OCI-LY7 (cell line): ENCODE results near the gene STAU1. TPM values are rescaled to one million over a fixed set of nuclear protein-coding genes. Genes with fewer than 3 reads are reported as not detected.

Experiments used
- BruUV-seq: library from RNA; stranded (reverse); fragments of 400-500 nt; replicated peaks from 2 replicates; lab custom pipeline; 2021; lab: Mats Ljungman, UMichigan
- CTCF ChIA-PET: fragments of 300-600 bp; sonication (Branson Sonifier 250); formaldehyde crosslinking; loops from one replicate; lab custom pipeline; 2022; ENCODE audit warnings: antibody characterized with exemption; ENCODE audit not compliant: unreplicated experiment; lab: Charles Lee
- POLR2A ChIA-PET: fragments of 300-600 bp; sonication (Branson Sonifier 250); formaldehyde crosslinking; loops from one replicate; lab custom pipeline; 2022; ENCODE audit warnings: antibody characterized with exemption; lab: Charles Lee
- DNase-seq: peaks from one replicate; pipeline ENCODE4 v3.0.0-alpha.2; 2015; ENCODE audit warnings: low spot score
- H2AFZ ChIP-seq: fragments of 200-600 bp; sonication (generic), shearing (Covaris generic); 2 replicates; pipeline ENCODE4 v1.6.1; 2014; ENCODE audit warnings: mild to moderate bottlenecking, antibody characterized with exemption, low read length, moderate library complexity
- H3K27ac ChIP-seq: fragments of 200-600 bp; sonication (generic); 2 replicates; pipeline ENCODE4 v1.5.1; 2014; ENCODE audit warnings: mixed run types, low read depth, mild to moderate bottlenecking, moderate library complexity, low read length, inconsistent platforms; ENCODE audit not compliant: poor library complexity, severe bottlenecking
- H3K36me3 ChIP-seq: fragments of 200-600 bp; sonication (generic); 2 replicates; pipeline ENCODE4 v1.6.1; 2014; ENCODE audit warnings: mild to moderate bottlenecking, antibody characterized with exemption, low read length, moderate library complexity, mixed read lengths; ENCODE audit not compliant: insufficient read depth
- H3K4me1 ChIP-seq: fragments of 200-600 bp; sonication (generic); 2 replicates; pipeline ENCODE4 v1.5.1; 2014; ENCODE audit warnings: mild to moderate bottlenecking, low read length; ENCODE audit not compliant: insufficient read depth, poor library complexity, severe bottlenecking
- H3K4me2 ChIP-seq: fragments of 200-600 bp; sonication (generic); 2 replicates; pipeline ENCODE4 v1.6.1; 2014; ENCODE audit warnings: mild to moderate bottlenecking, low read length
- H3K4me3 ChIP-seq: fragments of 200-600 bp; sonication (generic); 2 replicates; pipeline ENCODE4 v1.5.1; 2014; ENCODE audit warnings: mild to moderate bottlenecking, low read depth, low read length; ENCODE audit not compliant: poor library complexity, severe bottlenecking
- H3K79me2 ChIP-seq: fragments of 200-600 bp; sonication (generic); 2 replicates; pipeline ENCODE4 v1.6.1; 2016; ENCODE audit warnings: low read depth, mild to moderate bottlenecking, low read length, moderate library complexity, mixed read lengths; ENCODE audit not compliant: insufficient read depth
- H3K9me2 ChIP-seq: fragments of 200-600 bp; sonication (generic); 2 replicates; pipeline ENCODE4 v1.6.1; 2016; ENCODE audit warnings: mild to moderate bottlenecking, low read length, mixed read lengths; ENCODE audit not compliant: insufficient read depth
- H3K9me3 ChIP-seq: fragments of 200-600 bp; sonication (generic); 2 replicates; pipeline ENCODE4 v1.6.1; 2014; ENCODE audit warnings: mild to moderate bottlenecking, mixed run types, low read length, mixed read lengths
- H4K20me1 ChIP-seq: fragments of 200-600 bp; sonication (generic); 2 replicates; pipeline ENCODE4 v1.6.1; 2014; ENCODE audit warnings: mild to moderate bottlenecking, antibody characterized with exemption, low read length, moderate library complexity, mixed read lengths; ENCODE audit not compliant: insufficient read depth
- CTCF ChIP-seq: fragments of 200-600 bp; sonication (generic); conservative IDR thresholded peaks from 2 replicates; pipeline ENCODE4 v1.5.1; 2014; ENCODE audit warnings: mild to moderate bottlenecking, antibody characterized with exemption, low read length, moderate library complexity, mixed read lengths
- EZH2phosphoT487 ChIP-seq: fragments of 200-600 bp; sonication (generic); IDR thresholded peaks from 2 replicates; pipeline ENCODE4 v1.6.1; 2018; ENCODE audit warnings: low read depth, borderline replicate concordance, mild to moderate bottlenecking, mixed run types, antibody characterized with exemption, low read length, moderate library complexity, mixed read lengths
- intact Hi-C: fragments of 100-400 bp; cut with micrococcal nuclease; formaldehyde crosslinking; loops from one replicate; pipeline ENCODE4 v1.10.0; 2022; ENCODE audit not compliant: unreplicated experiment
- total RNA-seq, 2 experiments: library from RNA; depleted of rRNA in 1 of 2; stranded (reverse); fragments of >200 nt in 1 of 2; shearing (Covaris generic) in 1 of 2; gene quantifications; 2 replicates each; pipeline ENCODE4 v1.2.3, GENCODE V29; 2014 to 2022

The STAU1 gene
- total RNA-seq, 2 experiments from 2014 or later = 36.8 to 66.8 TPM

GRCh38 chr20:49104365-49104648 lies 83.8 kb downstream of the STAU1 start:
- H3K36me3 ChIP-seq = peaks cover 62% of the 10 kb centered on the region
- no peak overlapping the region for H3K4me3 ChIP-seq
- no peaks in the 10 kb centered on the region for H3K79me2 ChIP-seq
- DNase-seq = no peak
- no peak overlapping the region for H3K4me2 ChIP-seq
- ChIA-PET CTCF (no interaction called here), POLR2A (interaction anchor here (0.6 kb wide), 1 partner anchor 112 kb away, joined by 3 read pairs; no protein-coding TSS in a partner anchor)
- no peaks in the 10 kb centered on the region for H3K9me2 ChIP-seq
- no peak overlapping the region for H3K27ac ChIP-seq
- no peaks in the 10 kb centered on the region for H4K20me1 ChIP-seq
- no peaks in the 10 kb centered on the region for H3K4me1 ChIP-seq
- H2AFZ ChIP-seq = no peak overlapping the region
- intact Hi-C loops = no loop called here
- no peaks in the 10 kb centered on the region for H3K9me3 ChIP-seq
- BruUV-seq = no TSS peak
- TF ChIP-seq EZH2phosphoT487 (no peak), CTCF (no peak)

- Histone ChIP-seq H2AFZ (no peak overlapping the region), H3K4me1 (no peaks in the 10 kb centered on the region), H3K27ac (no peak overlapping the region), H3K9me3 (no peaks in the 10 kb centered on the region), H3K79me2 (peaks cover 1% of the 10 kb centered on the region; the same call in 1 of the 2 replicates), H4K20me1 (no peaks in the 10 kb centered on the region), H3K36me3 (peaks cover 67% of the 10 kb centered on the region), H3K4me2 (no peak overlapping the region), H3K4me3 (no peak overlapping the region), H3K9me2 (no peaks in the 10 kb centered on the region)
- no peak for DNase-seq
- TF ChIP-seq CTCF (no peak), EZH2phosphoT487 (no peak)
- BruUV-seq = no TSS peak
- intact Hi-C loops = no loop called here
- CTCF ChIA-PET = no interaction called here
- POLR2A ChIA-PET = no interaction called here
Observed at GRCh38 chr20:49103647-49104364, 84.3 kb downstream of the STAU1 start.

GRCh38 chr20:49103019-49103418 lies 85.1 kb downstream of the STAU1 start:
- no peak overlapping the region for H3K27ac ChIP-seq
- no peak for DNase-seq
- ChIA-PET POLR2A (interaction anchor here (0.8 kb wide), 1 partner anchor 22 kb away, joined by 6 read pairs; no protein-coding TSS in a partner anchor), CTCF (no interaction called here)
- no peaks in the 10 kb centered on the region for H3K9me2 ChIP-seq
- intact Hi-C loops = no loop called here
- H4K20me1 ChIP-seq = no peaks in the 10 kb centered on the region
- H3K79me2 ChIP-seq = peaks cover 9% of the 10 kb centered on the region; the same call in 1 of the 2 replicates
- no peak overlapping the region for H3K4me2 ChIP-seq
- no peaks in the 10 kb centered on the region for H3K9me3 ChIP-seq
- peaks cover 75% of the 10 kb centered on the region for H3K36me3 ChIP-seq
- no peak overlapping the region for H3K4me3 ChIP-seq
- no peak for TF ChIP-seq EZH2phosphoT487
- no peak for TF ChIP-seq CTCF
- H2AFZ ChIP-seq = no peak overlapping the region
- no TSS peak for BruUV-seq
- H3K4me1 ChIP-seq = no peaks in the 10 kb centered on the region
